Measurements from ENCODE around the gene MYO18A. TPM values are rescaled to one million over a fixed set of nuclear protein-coding genes. Genes with fewer than 3 reads are reported as not detected.
"Not testable (repeated sequence)": the region's sequence is repeated elsewhere in the genome, so short reads cannot be mapped to it uniquely, and the experiment has no call there.

Gene MYO18A, protein sequence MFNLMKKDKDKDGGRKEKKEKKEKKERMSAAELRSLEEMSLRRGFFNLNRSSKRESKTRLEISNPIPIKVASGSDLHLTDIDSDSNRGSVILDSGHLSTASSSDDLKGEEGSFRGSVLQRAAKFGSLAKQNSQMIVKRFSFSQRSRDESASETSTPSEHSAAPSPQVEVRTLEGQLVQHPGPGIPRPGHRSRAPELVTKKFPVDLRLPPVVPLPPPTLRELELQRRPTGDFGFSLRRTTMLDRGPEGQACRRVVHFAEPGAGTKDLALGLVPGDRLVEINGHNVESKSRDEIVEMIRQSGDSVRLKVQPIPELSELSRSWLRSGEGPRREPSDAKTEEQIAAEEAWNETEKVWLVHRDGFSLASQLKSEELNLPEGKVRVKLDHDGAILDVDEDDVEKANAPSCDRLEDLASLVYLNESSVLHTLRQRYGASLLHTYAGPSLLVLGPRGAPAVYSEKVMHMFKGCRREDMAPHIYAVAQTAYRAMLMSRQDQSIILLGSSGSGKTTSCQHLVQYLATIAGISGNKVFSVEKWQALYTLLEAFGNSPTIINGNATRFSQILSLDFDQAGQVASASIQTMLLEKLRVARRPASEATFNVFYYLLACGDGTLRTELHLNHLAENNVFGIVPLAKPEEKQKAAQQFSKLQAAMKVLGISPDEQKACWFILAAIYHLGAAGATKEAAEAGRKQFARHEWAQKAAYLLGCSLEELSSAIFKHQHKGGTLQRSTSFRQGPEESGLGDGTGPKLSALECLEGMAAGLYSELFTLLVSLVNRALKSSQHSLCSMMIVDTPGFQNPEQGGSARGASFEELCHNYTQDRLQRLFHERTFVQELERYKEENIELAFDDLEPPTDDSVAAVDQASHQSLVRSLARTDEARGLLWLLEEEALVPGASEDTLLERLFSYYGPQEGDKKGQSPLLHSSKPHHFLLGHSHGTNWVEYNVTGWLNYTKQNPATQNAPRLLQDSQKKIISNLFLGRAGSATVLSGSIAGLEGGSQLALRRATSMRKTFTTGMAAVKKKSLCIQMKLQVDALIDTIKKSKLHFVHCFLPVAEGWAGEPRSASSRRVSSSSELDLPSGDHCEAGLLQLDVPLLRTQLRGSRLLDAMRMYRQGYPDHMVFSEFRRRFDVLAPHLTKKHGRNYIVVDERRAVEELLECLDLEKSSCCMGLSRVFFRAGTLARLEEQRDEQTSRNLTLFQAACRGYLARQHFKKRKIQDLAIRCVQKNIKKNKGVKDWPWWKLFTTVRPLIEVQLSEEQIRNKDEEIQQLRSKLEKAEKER (N-terminal part only)
- 33.1 TPM for polyA plus RNA-seq (2013, experiment 1 of 4)
- polyA plus RNA-seq (2013, experiment 2 of 4), result 37.6 TPM
- 25.2 TPM for polyA plus RNA-seq (2013, experiment 3 of 4)
- 25.3 TPM for polyA plus RNA-seq (2013, experiment 4 of 4)

DNA sequence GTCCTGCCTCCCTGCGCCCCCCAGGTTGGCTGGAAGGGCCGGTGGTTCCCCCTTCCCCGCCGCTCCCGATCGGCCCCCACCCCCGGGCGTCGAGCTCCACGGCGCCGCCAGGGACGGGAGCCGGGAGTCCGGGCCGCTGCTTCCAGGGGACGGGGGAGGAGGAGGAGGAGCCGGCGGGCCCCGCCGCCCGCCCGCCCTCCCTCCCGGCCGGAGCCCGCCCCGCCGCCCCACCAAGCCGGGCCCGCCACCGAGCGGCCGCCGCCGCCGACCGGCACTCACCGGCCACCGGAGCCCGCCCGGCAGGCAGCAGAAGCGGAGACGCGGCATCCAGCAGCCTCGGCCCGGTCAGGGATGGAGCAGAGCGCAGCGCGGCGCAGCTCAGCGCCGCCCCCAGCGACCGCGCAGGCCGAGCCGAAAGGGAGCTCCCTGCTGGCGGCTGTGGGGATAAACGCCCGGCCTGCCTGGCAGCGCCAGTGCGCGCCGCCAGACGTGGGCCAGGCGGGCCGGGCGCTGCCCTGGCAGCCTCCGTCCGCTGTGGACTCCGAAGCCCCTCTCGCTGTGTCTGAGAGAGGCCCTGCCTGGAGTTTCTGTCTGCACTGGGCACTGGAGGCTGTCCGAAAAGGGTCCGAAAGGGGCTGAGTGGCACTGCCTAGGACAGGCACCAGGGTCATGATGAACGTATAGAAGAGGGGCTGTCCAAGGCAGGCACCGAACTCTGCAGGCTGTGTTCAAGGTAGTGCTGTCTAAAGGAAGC lies at the start of gene MYO18A:
Gene MYO18A, minus strand, starts transcription at position 365 of the 754 bp plus-strand sequence. CDS start 13,458 bp downstream, outside the sequence.
- Histone ChIP-seq H3K36me3 (ENCODE audit: control insufficient read depth, insufficient read depth, low read length) (no peaks in the 10 kb centered on the region), H3K27ac (ENCODE audit: insufficient read depth, low read depth, low read length, poor library complexity, severe bottlenecking) (peak within 1 kb of the TSS; percentile 36), H3K27me3 (ENCODE audit: control insufficient read depth, insufficient read depth, low read length, poor library complexity, severe bottlenecking) (peaks cover 27% of the 10 kb centered on the region), H3K4me1 (ENCODE audit: control insufficient read depth, insufficient read depth, low read length) (peaks cover 23% of the 10 kb centered on the region), H3K9me3 (ENCODE audit: control insufficient read depth, low read length) (no peaks in the 10 kb centered on the region), H3K4me3 (ENCODE audit: insufficient read depth, low read depth, low read length) (peak within 1 kb of the TSS; percentile 57)
- WGBS, 2 experiments, result 2% methylated on average over 76 of the region's 76 CpGs

DNA sequence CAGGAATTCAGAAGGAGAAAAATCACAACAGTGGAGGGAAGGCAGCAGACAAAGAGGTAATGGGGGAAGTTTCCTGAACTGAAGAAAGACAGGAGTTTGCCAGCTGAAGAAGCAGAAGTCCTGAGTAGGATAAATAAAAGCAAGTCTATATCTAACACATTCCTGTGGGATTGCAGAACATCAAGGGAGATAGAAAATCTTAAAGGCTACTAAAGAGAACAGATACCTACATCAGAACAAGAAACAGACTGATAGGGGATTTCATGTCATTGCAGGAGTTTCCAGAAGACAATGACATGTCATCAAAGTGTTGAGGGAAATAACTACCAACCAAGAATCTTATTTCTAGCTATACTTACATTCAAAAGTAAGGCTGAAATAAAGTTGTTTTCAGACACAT lies 45.2 kb upstream of the MYO18A start:
- Histone ChIP-seq H3K4me3 (ENCODE audit: insufficient read depth, low read depth, low read length) (no peak overlapping the region), H3K9me3 (ENCODE audit: control insufficient read depth, low read length) (no peaks in the 10 kb centered on the region), H3K36me3 (ENCODE audit: control insufficient read depth, insufficient read depth, low read length) (no peaks in the 10 kb centered on the region), H3K27ac (ENCODE audit: insufficient read depth, low read depth, low read length, poor library complexity, severe bottlenecking) (no peak overlapping the region), H3K27me3 (ENCODE audit: control insufficient read depth, insufficient read depth, low read length, poor library complexity, severe bottlenecking) (no peaks in the 10 kb centered on the region), H3K4me1 (ENCODE audit: control insufficient read depth, insufficient read depth, low read length) (no peaks in the 10 kb centered on the region)

DNA sequence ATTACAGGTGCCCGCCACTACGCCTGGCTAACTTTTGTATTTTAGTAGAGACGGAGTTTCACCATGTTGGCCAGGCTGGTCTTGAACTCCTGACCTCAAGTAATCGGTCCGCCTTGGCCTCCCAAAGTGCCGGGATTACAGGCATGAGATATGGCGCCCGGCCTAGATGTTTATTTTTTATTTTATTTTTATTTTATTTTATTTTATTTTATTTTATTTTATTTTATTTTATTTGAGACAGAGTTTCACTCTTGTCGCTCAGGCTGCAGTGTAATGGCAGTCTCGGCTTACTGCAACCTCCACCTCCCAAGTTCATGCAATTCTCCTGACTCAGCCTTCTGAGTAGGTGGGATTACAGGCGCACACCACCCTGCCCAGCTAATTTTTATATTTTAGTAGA lies 41.1 kb upstream of the MYO18A start:
- not testable (repeated sequence) for H3K36me3 ChIP-seq (ENCODE audit: control insufficient read depth, insufficient read depth, low read length); H3K9me3 ChIP-seq (ENCODE audit: control insufficient read depth, low read length); H3K4me3 ChIP-seq (ENCODE audit: insufficient read depth, low read depth, low read length); H3K27ac ChIP-seq (ENCODE audit: insufficient read depth, low read depth, low read length, poor library complexity, severe bottlenecking); H3K27me3 ChIP-seq (ENCODE audit: control insufficient read depth, insufficient read depth, low read length, poor library complexity, severe bottlenecking); H3K4me1 ChIP-seq (ENCODE audit: control insufficient read depth, insufficient read depth, low read length)
- 93 to 96% methylated on average over 9 of the region's 11 CpGs for WGBS, 2 experiments

DNA sequence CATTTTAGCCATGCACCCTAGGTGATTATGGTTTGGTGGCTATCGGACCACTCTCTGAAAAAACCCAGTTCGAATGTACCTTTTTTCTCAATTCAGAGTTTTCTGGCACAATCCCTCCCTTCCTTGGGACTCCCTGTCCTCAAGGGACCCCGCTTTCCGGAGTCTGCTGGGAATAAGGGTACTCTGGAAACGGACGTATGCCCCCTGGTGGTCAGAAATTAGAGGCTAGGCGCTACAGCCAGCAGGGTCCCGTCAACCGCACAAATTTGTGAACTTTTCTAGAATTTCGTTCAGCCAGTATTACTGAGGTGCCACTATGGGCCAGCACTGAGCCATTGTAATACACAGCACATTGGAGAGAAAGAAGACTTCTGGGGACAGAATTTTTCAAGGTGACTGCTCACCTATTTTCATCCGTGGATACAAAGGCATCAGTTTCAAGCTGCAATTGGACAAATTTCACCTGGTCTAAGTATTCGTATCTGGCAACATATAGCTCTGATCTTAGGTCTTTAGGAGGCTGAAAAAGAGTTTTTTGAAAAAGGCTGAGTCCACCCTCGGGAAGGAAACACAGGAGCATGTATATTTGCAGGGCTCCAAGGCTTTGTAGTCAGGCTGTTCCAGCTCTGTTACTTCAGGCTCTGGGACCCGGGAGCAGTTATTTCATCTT lies 39.3 kb upstream of the MYO18A start:
- Histone ChIP-seq H3K36me3 (ENCODE audit: control insufficient read depth, insufficient read depth, low read length) (no peaks in the 10 kb centered on the region), H3K27ac (ENCODE audit: insufficient read depth, low read depth, low read length, poor library complexity, severe bottlenecking) (no peak overlapping the region), H3K4me3 (ENCODE audit: insufficient read depth, low read depth, low read length) (no peak overlapping the region), H3K9me3 (ENCODE audit: control insufficient read depth, low read length) (no peaks in the 10 kb centered on the region), H3K27me3 (ENCODE audit: control insufficient read depth, insufficient read depth, low read length, poor library complexity, severe bottlenecking) (no peaks in the 10 kb centered on the region), H3K4me1 (ENCODE audit: control insufficient read depth, insufficient read depth, low read length) (no peaks in the 10 kb centered on the region)
- WGBS, 2 experiments, result 29 to 32% methylated on average over 14 of the region's 14 CpGs

DNA sequence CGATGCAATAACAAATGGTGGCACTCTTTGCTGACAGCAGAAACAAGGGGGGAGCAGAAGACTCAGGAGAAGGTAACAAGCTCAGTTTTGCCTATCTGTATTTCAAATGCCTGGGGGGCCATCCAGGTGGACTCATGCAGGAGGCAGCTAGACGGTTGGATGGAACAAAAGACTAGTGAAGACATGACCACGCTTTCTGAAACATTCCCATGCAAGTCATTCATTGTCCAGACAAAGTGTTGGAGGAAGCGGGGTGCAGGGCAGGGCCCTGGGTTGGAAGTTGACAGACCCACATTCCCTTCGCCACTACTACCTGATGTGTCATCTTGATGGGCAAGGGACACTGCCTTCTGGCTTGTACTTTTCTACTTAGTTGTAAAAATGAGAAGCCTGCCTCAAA lies 36.7 kb upstream of the MYO18A start:
- Histone ChIP-seq H3K4me1 (ENCODE audit: control insufficient read depth, insufficient read depth, low read length) (no peaks in the 10 kb centered on the region), H3K27me3 (ENCODE audit: control insufficient read depth, insufficient read depth, low read length, poor library complexity, severe bottlenecking) (no peaks in the 10 kb centered on the region), H3K9me3 (ENCODE audit: control insufficient read depth, low read length) (no peaks in the 10 kb centered on the region), H3K27ac (ENCODE audit: insufficient read depth, low read depth, low read length, poor library complexity, severe bottlenecking) (no peak overlapping the region), H3K36me3 (ENCODE audit: control insufficient read depth, insufficient read depth, low read length) (no peaks in the 10 kb centered on the region), H3K4me3 (ENCODE audit: insufficient read depth, low read depth, low read length) (no peak overlapping the region)
- WGBS, 2 experiments, result 91 to 92% methylated on average over 5 of the region's 5 CpGs

DNA sequence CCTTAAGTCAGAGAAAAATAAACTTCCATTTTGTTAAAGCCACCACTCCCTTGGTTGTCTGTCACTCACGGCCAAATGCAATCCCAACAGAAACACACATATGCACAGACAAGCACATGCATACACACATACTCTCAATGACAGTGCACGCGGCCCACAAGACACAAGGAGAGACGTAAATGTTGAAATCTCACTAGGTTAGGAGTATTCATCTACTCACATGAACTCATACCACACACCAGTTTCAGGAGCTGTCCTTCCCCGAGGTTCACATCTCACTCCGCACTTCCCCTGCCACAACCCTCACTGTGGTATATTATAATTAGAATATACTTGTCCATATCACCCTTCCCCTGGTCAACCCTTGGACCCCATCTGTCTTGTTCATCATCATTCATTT lies 36.0 kb upstream of the MYO18A start:
- Histone ChIP-seq H3K36me3 (ENCODE audit: control insufficient read depth, insufficient read depth, low read length) (no peaks in the 10 kb centered on the region), H3K9me3 (ENCODE audit: control insufficient read depth, low read length) (no peaks in the 10 kb centered on the region), H3K27ac (ENCODE audit: insufficient read depth, low read depth, low read length, poor library complexity, severe bottlenecking) (no peak overlapping the region), H3K4me1 (ENCODE audit: control insufficient read depth, insufficient read depth, low read length) (peaks cover 7% of the 10 kb centered on the region), H3K27me3 (ENCODE audit: control insufficient read depth, insufficient read depth, low read length, poor library complexity, severe bottlenecking) (no peaks in the 10 kb centered on the region), H3K4me3 (ENCODE audit: insufficient read depth, low read depth, low read length) (no peak overlapping the region)
- WGBS, 2 experiments, result 93 to 98% methylated on average over 5 to 6 of the region's 6 CpGs

DNA sequence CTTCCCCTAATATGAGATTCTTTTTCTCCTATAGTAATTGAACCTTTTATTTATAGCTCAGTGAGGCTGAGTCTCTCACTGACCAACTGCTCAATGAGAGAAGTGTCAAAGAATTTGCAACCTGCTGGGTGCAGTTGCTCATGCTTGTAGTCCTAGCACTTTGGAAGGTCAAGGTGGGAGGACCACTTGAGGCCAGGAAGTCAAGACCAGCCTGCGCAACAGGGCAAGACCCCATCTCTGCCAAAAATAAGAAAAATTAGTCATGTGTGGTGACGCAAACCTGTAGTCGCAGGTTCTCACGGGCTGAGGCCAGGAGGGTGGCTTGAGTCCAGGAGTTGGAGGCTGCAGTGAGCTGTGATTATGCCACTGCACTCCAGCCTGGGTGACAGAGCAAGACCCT lies 35.5 kb upstream of the MYO18A start:
- peaks cover 7% of the 10 kb centered on the region for H3K4me1 ChIP-seq (ENCODE audit: control insufficient read depth, insufficient read depth, low read length)
- 95 to 98% methylated on average over 4 of the region's 4 CpGs for WGBS, 2 experiments
- H3K36me3 ChIP-seq (ENCODE audit: control insufficient read depth, insufficient read depth, low read length), result no peaks in the 10 kb centered on the region
- no peaks in the 10 kb centered on the region for H3K9me3 ChIP-seq (ENCODE audit: control insufficient read depth, low read length)
- H3K4me3 ChIP-seq (ENCODE audit: insufficient read depth, low read depth, low read length), result no peak overlapping the region
- no peak overlapping the region for H3K27ac ChIP-seq (ENCODE audit: insufficient read depth, low read depth, low read length, poor library complexity, severe bottlenecking)
- H3K27me3 ChIP-seq (ENCODE audit: control insufficient read depth, insufficient read depth, low read length, poor library complexity, severe bottlenecking), result no peaks in the 10 kb centered on the region

DNA sequence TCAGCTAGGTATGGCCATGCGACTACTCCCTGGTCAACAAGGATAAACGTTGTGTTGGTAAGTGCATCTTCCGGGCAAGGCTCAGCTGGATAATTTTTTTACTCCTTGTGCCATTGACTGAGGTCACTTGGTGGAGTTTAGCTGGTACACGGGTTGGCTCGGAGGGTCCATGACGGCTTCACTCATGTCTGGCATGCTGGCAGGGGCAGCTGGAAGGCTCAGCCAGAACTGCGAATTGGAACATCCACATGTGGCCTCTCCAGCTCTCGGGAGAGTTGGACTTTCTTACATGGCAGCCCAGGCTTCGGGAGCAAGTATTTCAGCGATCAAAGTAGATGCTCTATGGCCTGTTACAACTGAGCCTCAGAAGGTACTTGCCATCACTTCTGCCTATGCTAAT lies 35.0 kb upstream of the MYO18A start:
- no peak overlapping the region for H3K27ac ChIP-seq (ENCODE audit: insufficient read depth, low read depth, low read length, poor library complexity, severe bottlenecking)

More for the DNA sequence above, 35.0 kb upstream of the MYO18A start:
- Histone ChIP-seq H3K9me3 (ENCODE audit: control insufficient read depth, low read length) (no peaks in the 10 kb centered on the region), H3K4me1 (ENCODE audit: control insufficient read depth, insufficient read depth, low read length) (peaks cover 7% of the 10 kb centered on the region), H3K4me3 (ENCODE audit: insufficient read depth, low read depth, low read length) (no peak overlapping the region), H3K27me3 (ENCODE audit: control insufficient read depth, insufficient read depth, low read length, poor library complexity, severe bottlenecking) (no peaks in the 10 kb centered on the region), H3K36me3 (ENCODE audit: control insufficient read depth, insufficient read depth, low read length) (no peaks in the 10 kb centered on the region)
- WGBS, 2 experiments, result 93 to 94% methylated on average over 10 of the region's 10 CpGs

Measured in ectodermal cell (in vitro differentiated cells).